Activated naive CD8-positive, alpha-beta T cell treated with anti-CD3 and anti-CD28 coated beads, Interleukin-2, amount 10 ng/mL, durations not matched to agents 7 days and 5 days (primary cell): Measurements from ENCODE around the gene NUTM2F. TPM values are rescaled to one million over a fixed set of nuclear protein-coding genes. Genes with fewer than 3 reads are reported as not detected.
"Not testable (repeated sequence)": the region's sequence is repeated elsewhere in the genome, so short reads cannot be mapped to it uniquely, and the experiment has no call there.

Source experiments
- ATAC-seq: fragments of 150-1000 bp; cut with Tn5 transposase; one replicate; pipeline ENCODE4 v1.10.0; 2021; ENCODE audit warnings: low read depth, moderate library complexity
- POLR2A ChIA-PET: fragments of 350-600 bp; sonication (Branson Sonifier 250); formaldehyde crosslinking; loops from one replicate; lab custom pipeline; 2021; ENCODE audit warnings: antibody characterized with exemption; lab: Charles Lee
- DNase-seq: peaks from one replicate; pipeline ENCODE4 v3.0.0; 2021
- H3K27ac Mint-ChIP-seq: one replicate; pipeline ENCODE4 v1.8.0; 2022; ENCODE audit warnings: mild to moderate bottlenecking, mixed read lengths
- H3K27me3 Mint-ChIP-seq: one replicate; pipeline ENCODE4 v1.8.0; 2022; ENCODE audit warnings: mild to moderate bottlenecking, moderate library complexity, mixed read lengths
- H3K36me3 Mint-ChIP-seq: one replicate; pipeline ENCODE4 v1.8.0; 2021; ENCODE audit warnings: mild to moderate bottlenecking, mixed read lengths
- H3K4me1 Mint-ChIP-seq: one replicate; pipeline ENCODE4 v1.8.0; 2021; ENCODE audit warnings: mixed read lengths
- H3K4me3 Mint-ChIP-seq: one replicate; pipeline ENCODE4 v1.8.0; 2022; ENCODE audit warnings: mild to moderate bottlenecking, moderate library complexity, mixed read lengths
- H3K9me3 Mint-ChIP-seq: one replicate; pipeline ENCODE4 v1.8.0; 2021; ENCODE audit warnings: mixed read lengths
- total RNA-seq, 2 experiments: library from RNA; stranded (reverse); gene quantifications; one replicate each; pipeline ENCODE4 v1.2.3, GENCODE V29; 2021

NUTM2F gene
- total RNA-seq, 2 experiments from 2014 or later: not detected

DNA sequence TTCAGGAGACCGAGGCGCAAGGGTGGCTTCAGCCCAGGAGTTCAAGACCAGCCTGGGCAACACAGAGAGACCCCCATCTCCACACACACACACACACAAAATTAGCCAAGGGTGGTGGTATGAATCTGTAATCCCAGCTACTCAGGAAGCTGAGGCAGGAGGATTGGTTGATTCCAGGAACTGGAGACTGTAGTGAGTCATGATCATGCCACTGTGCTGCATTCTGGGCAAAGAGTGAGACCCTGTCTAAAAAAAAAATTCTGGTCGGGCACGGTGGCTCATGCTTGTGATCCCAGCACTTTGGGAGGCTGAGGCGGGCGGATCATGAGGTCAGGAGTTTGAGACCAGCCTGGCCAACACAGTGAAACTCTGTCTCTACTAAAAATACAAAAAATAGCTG, 11.2 kb upstream of the NUTM2F start:
- H3K4me1 Mint-ChIP-seq, H3K36me3 Mint-ChIP-seq, ATAC-seq, H3K4me3 Mint-ChIP-seq, H3K27ac Mint-ChIP-seq, DNase-seq, H3K27me3 Mint-ChIP-seq, POLR2A ChIA-PET, H3K9me3 Mint-ChIP-seq: not testable (repeated sequence)

DNA sequence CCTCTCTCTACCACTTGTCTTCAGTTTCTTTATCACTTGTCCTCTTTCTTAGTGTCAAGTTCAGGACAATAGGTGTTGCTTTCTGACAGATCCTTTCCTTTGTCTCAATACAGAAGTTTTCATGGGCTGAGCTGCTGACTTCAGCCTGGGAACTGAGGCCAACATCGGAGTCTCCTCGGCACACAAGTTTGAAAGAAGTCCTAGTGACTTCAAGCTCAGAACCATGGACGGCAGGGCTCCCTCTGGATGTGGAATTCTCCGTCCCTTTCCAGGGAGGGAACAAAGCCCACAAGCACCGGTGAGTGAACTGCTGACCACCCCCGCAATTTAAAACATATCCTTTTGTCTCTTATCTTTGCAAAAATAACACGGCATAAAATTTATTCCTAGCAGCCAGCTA, 10.3 kb upstream of the NUTM2F start:
- H3K4me3 Mint-ChIP-seq, DNase-seq: not testable (repeated sequence)

DNA sequence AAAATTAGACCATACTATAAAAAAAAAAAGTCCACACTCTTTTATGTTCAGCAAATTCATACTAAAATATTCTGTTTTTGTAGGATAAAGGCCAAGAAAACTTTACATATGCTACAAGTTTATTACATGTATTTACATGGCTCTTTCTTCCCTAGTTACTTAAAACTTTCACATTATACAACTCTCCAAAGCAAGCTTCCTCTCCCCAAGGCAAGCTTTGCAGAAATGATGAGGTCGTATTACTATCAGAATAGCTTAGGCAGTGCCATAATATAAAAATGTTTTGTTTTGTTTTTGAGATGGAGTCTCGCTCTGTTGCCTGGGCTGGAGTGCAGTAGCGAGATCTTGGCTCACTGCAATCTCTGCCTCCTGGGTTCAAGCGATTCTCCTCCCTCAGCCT, 8.0 kb upstream of the NUTM2F start:
- ATAC-seq, POLR2A ChIA-PET, H3K36me3 Mint-ChIP-seq, H3K27me3 Mint-ChIP-seq, H3K4me3 Mint-ChIP-seq, H3K27ac Mint-ChIP-seq, H3K9me3 Mint-ChIP-seq, H3K4me1 Mint-ChIP-seq, DNase-seq: not testable (repeated sequence)

More for the DNA sequence above, 10.3 kb upstream of the NUTM2F start:
- ATAC-seq, H3K36me3 Mint-ChIP-seq, H3K27me3 Mint-ChIP-seq, POLR2A ChIA-PET, H3K4me1 Mint-ChIP-seq, H3K9me3 Mint-ChIP-seq, H3K27ac Mint-ChIP-seq: not testable (repeated sequence)

DNA sequence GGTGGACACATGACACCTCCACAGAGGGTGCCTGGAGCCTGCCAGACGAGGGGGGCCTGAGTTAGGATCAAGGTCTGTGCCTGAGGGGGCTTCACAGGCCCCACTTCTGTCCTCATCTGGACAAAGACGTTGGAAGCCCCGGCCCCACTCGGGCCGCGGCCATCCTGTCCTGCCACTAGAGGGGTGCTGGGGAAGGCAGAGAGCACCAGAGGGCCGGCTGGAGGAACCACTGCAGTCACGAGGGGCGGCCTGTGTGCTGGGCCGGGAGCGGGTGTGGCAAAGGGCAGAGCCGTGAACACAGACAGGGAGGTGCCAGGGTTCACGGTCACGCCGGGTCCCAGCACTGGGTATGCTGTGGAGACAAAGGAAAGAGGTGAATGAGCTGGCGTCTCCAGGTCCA, 2.9 kb downstream of the NUTM2F start:
- H3K36me3 Mint-ChIP-seq, ATAC-seq, H3K4me3 Mint-ChIP-seq, H3K4me1 Mint-ChIP-seq, DNase-seq, POLR2A ChIA-PET, H3K27me3 Mint-ChIP-seq, H3K27ac Mint-ChIP-seq, H3K9me3 Mint-ChIP-seq: not testable (repeated sequence)

DNA sequence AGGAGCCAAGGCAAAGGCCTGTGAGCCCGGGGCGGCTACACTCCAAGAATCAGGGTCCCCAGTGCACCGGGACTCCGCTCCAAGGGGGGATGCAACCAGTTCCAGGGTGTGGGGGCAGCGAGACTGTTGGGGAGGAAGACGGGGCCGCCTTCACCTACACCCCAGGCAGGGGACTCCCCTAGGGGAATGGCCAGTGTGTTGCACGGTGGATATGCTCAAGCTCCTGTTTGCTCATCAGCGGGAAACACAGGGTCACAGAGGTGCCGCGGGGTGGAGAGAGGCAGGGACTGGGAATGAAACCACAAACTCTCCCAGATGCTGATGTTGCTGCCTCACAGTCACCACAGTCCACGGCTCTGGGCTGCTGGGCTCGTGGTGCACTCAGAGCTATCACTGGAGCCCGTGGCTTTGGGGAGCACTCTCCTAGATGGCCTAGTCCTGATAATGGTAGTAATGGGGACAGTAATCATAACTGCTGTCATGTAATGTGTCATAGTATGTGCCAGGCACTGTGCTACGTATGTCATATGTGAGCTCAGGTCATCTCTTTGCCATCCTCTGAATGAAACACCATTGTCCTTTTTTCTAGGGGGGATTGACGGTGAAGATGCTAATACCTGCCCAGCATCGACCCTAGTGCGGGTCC, 5.2 kb downstream of the NUTM2F start:
- H3K27me3 Mint-ChIP-seq, H3K27ac Mint-ChIP-seq, H3K4me3 Mint-ChIP-seq, POLR2A ChIA-PET, H3K4me1 Mint-ChIP-seq, H3K36me3 Mint-ChIP-seq, DNase-seq, H3K9me3 Mint-ChIP-seq, ATAC-seq: not testable (repeated sequence)

DNA sequence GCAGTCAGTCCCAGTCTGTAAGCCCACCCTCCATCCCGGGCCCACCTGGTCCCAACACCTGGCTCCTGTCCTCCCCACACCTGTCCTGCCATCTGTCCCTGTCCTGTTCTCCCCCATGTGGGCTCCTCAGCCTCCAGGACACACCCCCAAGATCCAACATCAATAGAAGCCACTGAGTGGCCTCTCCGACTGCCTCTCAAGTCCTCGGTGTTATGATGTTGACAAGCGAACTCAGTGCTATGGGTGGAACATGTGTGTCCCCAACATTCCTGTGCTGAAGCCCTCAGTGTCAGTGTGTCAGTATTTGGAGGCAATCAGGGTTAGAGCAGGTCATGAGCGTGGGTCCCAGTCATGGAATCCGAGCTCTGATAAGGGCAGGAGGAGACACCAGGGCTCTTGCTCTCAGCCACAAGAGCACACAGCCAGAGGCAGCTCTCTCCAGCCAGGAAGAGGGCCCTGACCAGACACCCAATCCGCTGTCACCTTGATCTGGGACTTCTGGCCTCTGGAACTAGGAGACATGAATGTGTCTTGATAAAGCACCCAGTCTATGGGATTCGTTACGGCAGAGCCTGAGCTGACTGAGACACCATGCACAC, 6.0 kb downstream of the NUTM2F start:
- H3K9me3 Mint-ChIP-seq, H3K4me3 Mint-ChIP-seq, H3K27me3 Mint-ChIP-seq, DNase-seq, H3K27ac Mint-ChIP-seq, ATAC-seq, POLR2A ChIA-PET, H3K36me3 Mint-ChIP-seq, H3K4me1 Mint-ChIP-seq: not testable (repeated sequence)

DNA sequence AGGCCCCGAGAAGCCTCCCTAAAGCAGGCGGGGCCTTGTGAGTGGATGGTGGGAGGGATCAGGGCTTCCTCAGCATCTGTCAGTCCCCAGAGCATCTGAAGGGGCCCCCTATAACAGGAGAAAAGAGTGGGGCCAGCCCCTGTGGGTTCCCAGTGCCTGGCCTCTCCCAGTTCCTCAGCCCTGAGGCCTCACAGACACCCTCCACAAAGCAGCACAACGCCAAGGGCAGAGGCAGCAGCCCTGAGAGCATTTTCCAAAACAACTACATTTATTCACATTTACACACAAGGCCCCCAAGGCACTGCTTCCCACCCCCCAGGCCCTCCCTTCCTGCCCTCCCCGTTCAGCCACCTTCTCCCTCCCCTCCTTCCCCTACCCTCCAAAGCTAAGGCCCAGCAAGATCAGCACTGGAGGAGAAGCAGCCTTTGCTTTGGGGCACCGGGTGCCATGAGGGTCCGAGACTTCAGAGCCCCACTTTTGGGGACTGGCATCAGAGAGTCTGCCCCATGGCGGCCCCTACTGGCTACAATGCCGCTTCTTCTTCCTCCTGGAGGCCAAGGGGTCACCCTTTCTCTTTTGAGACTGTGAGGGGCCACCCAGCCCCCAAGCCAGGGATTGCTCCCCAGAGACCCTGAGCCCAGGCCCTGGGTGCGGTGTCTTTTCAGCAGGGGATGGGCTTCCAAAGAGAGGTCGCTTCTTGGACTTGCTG, 10.3 kb downstream of the NUTM2F start:
- H3K4me3 Mint-ChIP-seq: not testable (repeated sequence)

DNA sequence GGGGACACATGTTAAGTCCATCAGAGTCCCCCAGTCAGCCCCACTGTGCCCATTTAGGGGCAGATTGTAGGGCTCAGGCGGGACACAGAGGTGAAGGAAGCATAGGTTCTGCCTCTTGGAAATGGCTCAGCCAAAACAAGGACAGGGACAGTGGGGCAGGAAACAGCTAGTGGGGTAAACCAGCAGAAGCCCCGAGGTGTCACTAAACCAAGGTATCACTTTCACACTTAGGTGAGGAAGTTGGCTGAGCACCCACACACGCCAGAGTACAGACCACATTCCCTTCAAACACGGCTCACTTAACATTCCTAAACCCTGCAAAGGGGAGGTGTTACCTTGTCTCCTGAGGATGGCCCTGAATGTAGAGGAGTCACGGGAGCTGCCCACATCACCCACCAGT, 12.2 kb downstream of the NUTM2F start:
- H3K9me3 Mint-ChIP-seq, POLR2A ChIA-PET, DNase-seq, H3K27me3 Mint-ChIP-seq, H3K36me3 Mint-ChIP-seq, H3K4me3 Mint-ChIP-seq, H3K27ac Mint-ChIP-seq, H3K4me1 Mint-ChIP-seq: not testable (repeated sequence)
- ATAC-seq: peak; percentile 71

More for the DNA sequence above, 10.3 kb downstream of the NUTM2F start:
- POLR2A ChIA-PET, DNase-seq, H3K27me3 Mint-ChIP-seq, H3K36me3 Mint-ChIP-seq, ATAC-seq, H3K27ac Mint-ChIP-seq, H3K4me1 Mint-ChIP-seq, H3K9me3 Mint-ChIP-seq: not testable (repeated sequence)

DNA sequence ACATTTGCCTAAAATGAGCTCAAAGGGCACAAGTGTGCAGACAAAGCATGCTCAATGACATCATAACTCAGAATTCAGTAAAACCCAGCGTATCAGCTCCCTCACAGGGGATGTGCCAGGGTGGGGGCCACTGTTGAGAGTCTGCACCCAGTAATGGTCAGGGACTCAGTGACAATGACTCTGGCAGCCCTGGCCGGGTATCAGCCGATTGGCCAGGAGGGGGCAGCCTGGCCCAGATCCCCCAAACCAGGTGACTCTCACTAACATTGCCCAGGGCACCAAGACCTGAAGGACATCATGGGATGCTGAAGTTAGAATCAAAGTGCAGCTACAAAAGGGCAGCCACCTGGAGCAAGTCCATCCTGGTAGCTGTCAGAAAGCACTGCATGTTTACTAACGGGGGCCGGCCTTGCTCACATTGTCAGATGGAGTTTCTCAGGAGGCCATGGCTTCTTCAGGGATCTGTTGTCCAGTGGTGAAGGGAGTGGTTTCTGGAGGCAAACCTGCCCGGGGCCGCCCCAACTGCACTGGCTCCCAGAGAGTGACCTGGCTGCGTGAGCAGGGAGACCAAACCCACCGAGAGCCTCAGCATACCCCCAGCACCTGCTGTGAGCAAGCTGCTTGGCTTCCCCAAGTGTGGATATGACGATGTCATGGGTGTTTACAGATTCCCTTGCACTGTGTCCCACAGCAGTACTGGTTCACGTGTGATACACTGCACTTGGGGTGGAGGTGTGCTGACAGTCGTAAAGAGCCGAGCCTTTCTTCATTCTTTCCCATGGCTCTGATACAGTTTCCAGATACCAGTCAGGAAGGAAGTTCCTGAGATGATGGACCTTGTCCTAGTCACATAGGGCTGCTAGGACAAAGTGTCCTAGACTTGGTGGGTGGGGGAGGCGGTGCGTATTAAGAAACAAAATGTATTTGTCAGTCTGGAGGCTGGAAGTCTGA, 13.1 kb downstream of the NUTM2F start:
- H3K36me3 Mint-ChIP-seq, H3K9me3 Mint-ChIP-seq, DNase-seq, H3K4me1 Mint-ChIP-seq, H3K27ac Mint-ChIP-seq, H3K27me3 Mint-ChIP-seq, ATAC-seq, POLR2A ChIA-PET, H3K4me3 Mint-ChIP-seq: not testable (repeated sequence)

DNA sequence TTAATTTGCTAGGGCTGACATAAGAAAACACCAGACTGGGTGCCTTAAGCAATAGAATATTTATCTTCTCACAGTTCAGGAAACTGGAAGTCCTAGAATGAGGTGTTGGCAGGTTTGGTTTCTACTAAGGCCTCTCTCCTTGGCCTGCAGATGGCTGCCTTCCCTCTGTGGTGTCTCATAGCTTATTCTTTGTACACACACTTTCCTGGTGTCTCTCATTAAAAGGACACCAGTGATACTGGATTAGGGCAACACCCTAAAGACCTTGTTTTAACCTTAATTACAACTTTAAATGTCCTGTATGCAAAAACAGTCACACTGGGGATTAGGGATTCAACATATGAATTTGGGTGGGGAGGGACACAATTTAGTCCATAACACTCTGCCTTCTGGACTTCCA, 25.1 kb downstream of the NUTM2F start:
- DNase-seq (no peak), ATAC-seq (no peak)
- H3K27me3 Mint-ChIP-seq: no peaks in the 10 kb centered on the region
- no peaks in the 10 kb centered on the region for H3K9me3 Mint-ChIP-seq
- H3K27ac Mint-ChIP-seq: no peak overlapping the region
- H3K36me3 Mint-ChIP-seq: peaks cover 3% of the 10 kb centered on the region
- POLR2A ChIA-PET: no interaction called here
- peaks cover 1% of the 10 kb centered on the region for H3K4me1 Mint-ChIP-seq
- no peak overlapping the region for H3K4me3 Mint-ChIP-seq

DNA sequence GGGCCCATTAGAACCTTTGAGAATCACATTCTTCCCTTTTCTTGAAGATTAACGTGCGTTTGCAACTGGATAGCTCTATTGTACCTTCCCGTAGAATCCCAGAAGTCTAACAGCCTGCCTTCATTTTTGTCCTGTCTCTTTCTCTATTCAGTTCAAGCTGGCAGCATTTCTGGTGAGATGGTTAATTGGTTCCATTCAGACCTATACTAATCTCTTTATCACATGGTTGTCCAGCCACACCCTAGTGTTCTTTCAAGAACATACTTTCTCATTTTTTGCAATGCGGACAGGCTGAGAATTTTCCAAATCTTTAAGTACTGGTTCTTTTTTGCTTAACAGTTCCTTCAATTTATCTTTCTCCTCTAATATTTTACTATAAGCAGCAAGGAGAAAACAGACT, 26.0 kb downstream of the NUTM2F start:
- Mint-ChIP-seq H3K27ac (no peak overlapping the region), H3K4me3 (no peak overlapping the region)

DNA sequence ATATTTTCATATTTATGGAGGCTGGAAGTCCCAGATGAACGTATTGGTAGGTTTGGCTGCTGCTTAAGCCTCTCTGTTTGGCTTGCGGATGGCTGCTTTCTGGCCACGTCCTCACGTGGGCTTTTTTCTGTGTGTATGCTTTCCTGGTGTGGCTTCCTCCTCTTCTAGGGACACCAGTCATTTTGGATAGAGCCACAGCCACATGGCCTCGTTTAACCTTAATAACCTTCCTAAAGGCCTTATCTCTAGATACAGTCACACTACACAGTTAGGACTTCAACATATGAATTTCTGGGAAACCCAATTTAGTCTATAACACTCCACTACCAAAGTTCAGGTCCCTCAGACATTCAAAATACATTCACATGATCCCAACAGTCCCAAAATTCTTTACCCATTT, 26.9 kb downstream of the NUTM2F start:
- no peak overlapping the region for H3K27ac Mint-ChIP-seq
- peaks cover 1% of the 10 kb centered on the region for H3K4me1 Mint-ChIP-seq
- no peak overlapping the region for H3K4me3 Mint-ChIP-seq
- H3K36me3 Mint-ChIP-seq: peaks cover 6% of the 10 kb centered on the region
- ATAC-seq (no peak), DNase-seq (no peak)
- no peaks in the 10 kb centered on the region for H3K9me3 Mint-ChIP-seq
- POLR2A ChIA-PET: no interaction called here
- H3K27me3 Mint-ChIP-seq: no peaks in the 10 kb centered on the region

More for the DNA sequence above, 26.0 kb downstream of the NUTM2F start:
- POLR2A ChIA-PET: no interaction called here
- no peak for ATAC-seq
- no peak for DNase-seq
- Mint-ChIP-seq H3K27me3 (no peaks in the 10 kb centered on the region), H3K36me3 (peaks cover 3% of the 10 kb centered on the region), H3K4me1 (peaks cover 1% of the 10 kb centered on the region), H3K9me3 (no peaks in the 10 kb centered on the region)
